DMS153 (cell line): ENCODE results near the gene COTL1.

Source experiments
- DNase-seq: peaks from one replicate; lab custom pipeline; 2025; lab: John Stamatoyannopoulos, UW

Gene COTL1

GRCh38 chr16:84617791-84618580 is at the start of gene COTL1:
Gene COTL1, minus strand, starts transcription at chr16:84618078. Its CDS starts 164 bp downstream, at chr16:84617914.
- peak; percentile 90 for DNase-seq

DNA sequence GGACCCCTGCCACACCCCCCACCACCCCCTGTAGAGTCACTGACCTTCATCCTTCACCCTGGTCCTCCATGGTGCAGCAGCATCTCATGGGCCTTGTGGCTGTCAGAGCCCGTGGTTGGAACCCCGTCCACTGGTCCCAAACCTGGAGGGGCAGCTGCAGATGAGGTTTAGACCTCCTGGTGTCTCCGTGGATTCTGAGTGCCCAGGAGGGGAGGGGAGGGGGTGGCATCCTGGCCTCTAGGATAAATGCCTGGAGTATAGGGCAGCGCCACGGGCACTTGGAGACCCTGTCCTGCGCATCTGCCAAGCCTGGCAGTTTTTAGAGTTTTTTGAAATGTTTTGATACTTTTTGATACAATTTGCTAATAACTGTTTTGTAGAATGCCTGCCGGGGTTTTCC is 48.0 kb upstream of the COTL1 start:
- DNase-seq, result no peak

DNA sequence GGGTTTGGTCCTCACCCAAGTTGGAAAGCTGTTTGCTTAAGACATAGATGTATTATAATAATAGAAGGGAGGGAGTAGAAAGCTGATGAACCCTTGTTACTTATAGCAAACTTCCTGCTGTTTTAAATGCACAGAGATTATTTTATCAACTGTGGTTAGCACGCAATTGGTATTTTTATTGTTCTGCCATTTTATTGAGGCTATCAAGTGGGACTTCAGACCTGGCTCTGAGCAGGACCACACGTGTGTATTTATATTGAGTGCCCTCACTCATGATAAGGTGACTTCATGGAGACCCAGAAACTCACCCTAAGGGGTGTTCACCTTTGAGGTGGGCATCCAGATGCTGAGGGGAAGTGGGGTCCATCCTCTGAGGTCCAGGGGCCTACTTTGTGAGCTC is 47.5 kb upstream of the COTL1 start:
- DNase-seq, result no peak

DNA sequence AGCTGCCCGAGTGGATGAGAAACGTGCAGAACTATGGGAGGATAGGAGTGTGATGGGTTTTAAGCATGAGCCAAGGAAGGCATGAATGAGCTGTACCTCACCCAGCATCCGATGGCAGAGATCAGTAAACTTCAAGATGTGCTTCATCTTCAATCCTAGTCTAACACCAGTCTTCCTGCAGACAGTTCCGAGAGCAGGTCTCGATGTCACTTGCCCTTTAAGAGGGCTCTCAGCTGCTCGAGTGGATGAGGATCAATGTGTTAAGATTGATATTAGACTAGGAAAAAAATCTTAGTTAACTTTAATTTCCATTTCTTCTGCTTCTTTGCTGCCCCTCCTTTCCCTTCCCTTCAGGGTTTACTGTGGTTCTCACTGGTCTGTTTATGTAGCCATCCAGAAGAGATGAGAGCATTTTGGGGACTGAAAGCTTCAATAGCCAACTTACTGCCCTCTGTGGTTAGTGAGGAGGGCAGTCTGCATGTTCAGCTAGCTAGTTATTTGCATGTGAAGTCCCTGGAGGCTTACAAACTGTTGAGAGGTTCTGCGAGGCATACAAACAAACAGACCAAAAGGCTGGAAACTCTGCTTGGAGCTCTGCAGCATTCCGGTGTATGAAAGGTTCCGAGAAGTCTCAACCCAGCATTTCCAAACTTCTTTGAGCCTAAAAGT is 45.7 kb upstream of the COTL1 start:
- DNase-seq, result no peak

DNA sequence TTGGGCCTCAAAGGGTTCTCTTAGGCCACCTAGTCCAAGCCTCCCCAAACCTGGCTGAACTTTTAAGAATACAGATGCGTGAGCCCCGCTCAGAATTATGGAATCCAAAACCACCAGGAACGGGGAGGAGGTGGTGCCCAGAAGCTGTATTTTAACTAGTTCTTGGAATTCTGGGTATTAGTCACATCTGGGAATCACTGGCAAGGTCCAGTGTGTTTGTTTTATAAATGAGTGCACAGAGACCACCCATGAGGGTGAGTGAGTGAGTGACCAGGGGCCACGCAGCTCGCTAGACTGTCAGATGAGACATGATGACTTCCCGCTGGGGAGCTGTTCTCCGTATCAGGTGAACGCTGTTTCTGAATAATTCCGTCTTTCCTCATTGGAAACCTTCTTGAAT is 44.6 kb upstream of the COTL1 start:
- no peak for DNase-seq

DNA sequence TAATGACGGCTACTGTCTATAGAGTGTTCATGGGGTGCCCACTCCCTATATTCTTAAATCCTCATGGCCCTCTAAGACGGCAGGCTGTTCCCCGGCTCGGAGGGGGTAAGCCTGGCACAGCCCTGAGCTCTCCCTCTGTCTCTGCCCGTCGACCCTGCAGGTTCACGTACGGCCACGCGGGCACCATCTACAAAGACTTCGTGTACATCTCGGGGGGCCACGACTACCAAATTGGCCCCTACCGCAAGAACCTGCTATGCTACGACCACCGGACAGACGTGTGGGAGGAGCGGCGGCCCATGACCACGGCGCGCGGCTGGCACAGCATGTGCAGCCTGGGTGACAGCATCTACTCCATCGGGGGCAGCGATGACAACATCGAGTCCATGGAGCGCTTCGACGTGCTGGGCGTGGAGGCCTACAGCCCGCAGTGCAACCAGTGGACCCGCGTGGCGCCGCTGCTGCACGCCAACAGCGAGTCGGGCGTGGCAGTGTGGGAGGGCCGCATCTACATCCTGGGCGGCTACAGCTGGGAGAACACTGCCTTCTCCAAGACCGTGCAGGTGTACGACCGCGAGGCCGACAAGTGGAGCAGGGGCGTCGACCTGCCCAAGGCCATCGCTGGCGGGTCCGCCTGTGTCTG is 43.7 kb upstream of the COTL1 start:
- DNase-seq, result no peak

- DNase-seq, result no peak
These were observed 43.1 kb upstream of the COTL1 start for GRCh38 chr16:84660973-84661372.

DNA sequence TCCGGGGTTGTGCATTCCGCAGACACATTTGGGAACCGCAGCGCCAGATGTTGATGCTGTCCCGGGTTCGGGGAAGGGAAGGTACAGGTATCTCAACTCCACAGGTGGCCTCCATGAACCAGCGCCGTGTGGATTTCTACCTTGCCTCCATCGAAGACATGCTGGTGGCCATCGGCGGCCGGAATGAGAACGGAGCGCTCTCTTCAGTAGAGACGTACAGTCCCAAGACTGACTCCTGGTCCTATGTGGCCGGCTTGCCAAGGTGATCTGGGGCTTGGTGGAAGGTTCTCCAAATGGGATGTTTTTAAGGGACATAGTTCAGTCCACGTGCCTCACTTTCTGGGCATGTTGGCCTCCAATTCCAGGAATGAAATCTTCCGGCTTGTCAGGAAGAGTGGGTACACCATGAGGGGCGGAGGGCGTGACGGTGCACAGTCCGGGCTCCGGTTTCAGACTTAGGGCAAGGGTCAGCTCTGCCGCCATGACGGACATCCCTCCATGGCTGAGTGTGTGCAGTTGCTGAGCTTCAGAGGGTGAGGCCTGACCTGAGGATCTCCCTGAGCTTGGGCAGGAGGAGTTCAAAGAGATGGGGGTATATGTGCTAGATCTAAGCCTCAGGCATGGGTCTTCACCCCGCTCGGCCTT is 41.9 kb upstream of the COTL1 start:
- DNase-seq, result no peak

DNA sequence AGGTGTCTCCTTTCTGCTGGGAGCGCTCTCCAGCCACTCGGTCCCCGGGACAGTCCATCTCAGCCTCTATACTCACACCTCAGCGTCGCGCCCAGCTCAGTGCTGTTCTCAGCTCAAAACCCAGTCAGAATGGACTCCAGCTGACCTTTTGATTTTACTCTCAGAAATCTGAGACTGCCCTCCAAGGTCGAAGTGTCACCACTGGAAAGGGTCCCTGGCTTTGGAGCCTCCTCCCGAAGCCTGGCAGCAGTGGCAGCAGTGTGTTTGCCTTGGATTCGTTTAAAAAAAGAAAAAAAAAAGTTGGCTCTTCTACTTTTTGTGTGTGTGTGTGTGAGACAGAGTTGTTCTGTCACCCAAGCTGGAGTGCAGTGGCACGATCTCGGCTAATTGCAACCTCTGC is 40.8 kb upstream of the COTL1 start:
- DNase-seq, result no peak

DNA sequence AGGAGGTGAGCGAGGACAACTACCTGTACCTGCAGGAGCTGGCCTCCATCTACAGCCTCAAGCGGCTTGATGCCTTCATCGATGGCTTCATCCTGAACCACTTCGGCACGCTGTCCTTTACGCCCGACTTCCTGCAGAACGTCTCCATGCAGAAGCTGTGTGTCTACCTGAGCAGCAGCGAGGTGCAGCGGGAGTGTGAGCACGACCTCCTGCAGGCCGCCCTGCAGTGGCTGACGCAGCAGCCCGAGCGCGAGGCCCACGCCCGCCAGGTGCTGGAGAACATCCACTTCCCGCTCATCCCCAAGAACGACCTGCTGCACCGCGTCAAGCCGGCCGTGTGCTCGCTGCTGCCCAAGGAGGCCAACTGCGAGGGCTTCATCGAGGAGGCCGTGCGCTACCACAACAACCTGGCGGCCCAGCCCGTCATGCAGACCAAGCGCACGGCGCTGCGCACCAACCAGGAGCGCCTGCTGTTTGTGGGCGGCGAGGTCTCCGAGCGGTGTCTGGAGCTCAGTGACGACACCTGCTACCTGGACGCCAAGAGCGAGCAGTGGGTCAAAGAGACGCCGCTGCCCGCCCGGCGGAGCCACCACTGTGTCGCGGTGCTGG is 39.5 kb upstream of the COTL1 start:
- DNase-seq, result no peak

GRCh38 chr16:84656649-84657048 is 38.8 kb upstream of the COTL1 start:
- no peak for DNase-seq

GRCh38 chr16:84654998-84655397 is 37.1 kb upstream of the COTL1 start:
- DNase-seq, result no peak

DNA sequence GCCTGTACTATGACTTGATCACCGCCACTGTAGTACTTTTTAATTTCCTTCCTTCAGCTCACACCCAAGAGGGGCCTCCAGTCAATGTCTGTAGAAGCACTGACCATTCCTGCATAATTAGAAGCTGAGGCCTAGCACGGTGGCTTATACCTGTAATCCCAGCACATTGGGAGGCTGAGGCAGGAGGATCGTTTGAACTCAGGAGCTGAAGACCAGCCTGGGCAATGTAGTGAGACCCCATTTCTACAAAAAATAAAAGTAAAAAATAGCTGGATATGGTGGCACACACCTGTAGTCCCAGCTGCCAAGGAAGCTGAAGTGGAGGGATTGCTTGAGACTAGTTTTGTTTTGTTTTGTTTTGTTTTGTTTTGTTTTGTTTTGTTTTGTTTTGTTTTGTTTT is 36.4 kb upstream of the COTL1 start:
- DNase-seq, result no peak

DNA sequence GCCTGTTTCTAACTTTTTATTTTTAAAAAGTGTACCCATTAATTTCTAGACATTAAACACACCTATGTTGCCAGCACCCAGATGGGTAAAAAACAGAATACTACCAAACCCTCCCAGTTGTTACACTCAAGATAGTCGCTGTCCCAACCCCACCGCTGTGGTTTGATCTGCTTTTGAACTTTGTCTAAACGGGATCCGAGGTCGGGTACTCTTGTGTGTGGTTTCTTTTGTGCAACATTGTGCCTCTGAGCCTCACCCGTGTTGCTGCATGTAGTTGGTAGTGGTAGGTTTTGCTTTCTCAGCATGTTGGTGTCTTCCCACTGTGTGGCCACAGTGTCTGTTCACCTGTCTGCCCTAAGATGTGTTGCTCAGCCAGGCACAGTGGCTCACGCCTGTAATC is 34.7 kb upstream of the COTL1 start:
- DNase-seq, result no peak

GRCh38 chr16:84650062-84650991 is 32.4 kb upstream of the COTL1 start:
- no peak for DNase-seq

DNA sequence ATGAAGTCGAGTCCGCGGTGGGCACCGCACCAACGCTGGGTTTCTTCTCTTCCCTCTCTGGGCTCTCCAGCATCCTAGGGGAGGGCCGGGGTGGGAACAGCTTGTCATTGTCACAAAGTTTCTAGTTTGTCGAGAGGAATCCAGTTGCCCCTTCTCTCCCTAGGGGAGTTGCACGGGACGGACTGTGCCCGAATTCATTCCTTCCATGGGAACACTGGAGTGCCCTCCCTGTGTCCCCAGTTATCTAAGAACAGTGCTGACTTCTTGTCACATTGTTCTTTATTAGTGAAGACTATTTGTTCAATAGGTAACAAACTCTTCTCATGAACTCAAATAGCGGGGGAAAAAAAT is 31.6 kb upstream of the COTL1 start:
- no peak for DNase-seq

GRCh38 chr16:84648595-84649510 is 31.0 kb upstream of the COTL1 start:
- DNase-seq, result no peak

GRCh38 chr16:84647828-84648594 is 30.1 kb upstream of the COTL1 start, which contains the start of gene KLHL36:
Gene KLHL36, plus strand, starts transcription at chr16:84648511. Its CDS starts 2,357 bp downstream, at chr16:84650868.
- DNase-seq, result no peak

- DNase-seq, result no peak
These were observed 25.8 kb upstream of the COTL1 start for GRCh38 chr16:84643674-84644073.
